T-cell (primary cell): Measurements from ENCODE around the gene TPSG1. TPM values are rescaled to one million over a fixed set of nuclear protein-coding genes. Genes with fewer than 3 reads are reported as not detected.
"Not testable (repeated sequence)": the region's sequence is repeated elsewhere in the genome, so short reads cannot be mapped to it uniquely, and the experiment has no call there.

Experiments used
- ATAC-seq, 4 experiments: fragments of 200-7000 bp in 3 of 4; fragments of 150-1000 bp in 1 of 4; cut with Tn5 transposase; replicated peaks in 1 of 4; 1 replicate in 3 of 4; 2 replicates in 1 of 4; pipeline ENCODE4 v1.10.0; 2021; ENCODE audit warnings: moderate library complexity in 3 of 4, mild to moderate bottlenecking in 2 of 4, moderate number of reproducible peaks in 1 of 4
- CTCF ChIA-PET, 2 donors: fragments of 300-600 bp; sonication (Branson Sonifier 250); formaldehyde crosslinking; loops; one replicate each; lab custom pipeline; 2022; ENCODE audit warnings: antibody characterized with exemption in 2 of 2; lab: Charles Lee
- POLR2A ChIA-PET, 2 donors: fragments of 300-600 bp; sonication (Branson Sonifier 250); formaldehyde crosslinking; loops; one replicate each; lab custom pipeline; 2022; ENCODE audit warnings: antibody characterized with exemption in 2 of 2; lab: Charles Lee
- DNase-seq, 35 experiments: peaks; one replicate each; pipeline versions ENCODE4 v3.0.0 to v3.0.0-alpha.2; 2013 to 2023
- H3K27ac ChIP-seq: one replicate; pipeline ENCODE4 v1.5.1; 2013; ENCODE audit warnings: low read length
- H3K27me3 ChIP-seq, 2 experiments: replicated peaks in 1 of 2; 1 replicate in 1 of 2; 2 replicates in 1 of 2; pipeline versions ENCODE4 v1.6.1 to v1.7.0; 2013; ENCODE audit warnings: low read length in 1 of 2, mixed read lengths in 1 of 2; ENCODE audit not compliant: control insufficient read depth in 2 of 2, insufficient read depth in 2 of 2; ENCODE audit errors: extremely low read depth in 1 of 2
- H3K36me3 ChIP-seq, 2 donors: 1 replicate in 1 of 2; 2 replicates in 1 of 2; pipeline versions ENCODE4 v1.6.1 to v1.7.0; 2013; ENCODE audit warnings: low read length in 1 of 2; ENCODE audit not compliant: control insufficient read depth in 2 of 2, insufficient read depth in 1 of 2; ENCODE audit errors: extremely low read depth in 1 of 2
- H3K4me1 ChIP-seq, 2 experiments: 1 replicate in 1 of 2; 2 replicates in 1 of 2; pipeline versions ENCODE4 v1.6.1 to v1.7.0; 2013; ENCODE audit warnings: low read length in 2 of 2, mixed read lengths in 1 of 2; ENCODE audit not compliant: insufficient read depth in 2 of 2, control insufficient read depth in 1 of 2; ENCODE audit errors: extremely low read depth in 1 of 2
- H3K4me3 ChIP-seq, 2 donors: 1 replicate in 1 of 2; 2 replicates in 1 of 2; pipeline versions ENCODE4 v1.5.1 to v1.7.0; 2013; ENCODE audit warnings: mild to moderate bottlenecking in 2 of 2, low read length in 1 of 2, moderate library complexity in 1 of 2; ENCODE audit not compliant: control insufficient read depth in 1 of 2; ENCODE audit errors: extremely low read depth in 1 of 2
- H3K9me3 ChIP-seq: 2 replicates; pipeline ENCODE4 v1.7.0; 2013
- H3K27ac Mint-ChIP-seq, 2 donors: one replicate each; pipeline ENCODE4 v1.8.0; 2020 to 2021; ENCODE audit warnings: mild to moderate bottlenecking in 2 of 2, mixed read lengths in 2 of 2
- H3K27me3 Mint-ChIP-seq, 2 donors: one replicate each; pipeline ENCODE4 v1.8.0; 2021 to 2022; ENCODE audit warnings: mixed read lengths in 2 of 2
- H3K36me3 Mint-ChIP-seq: one replicate; pipeline ENCODE4 v1.8.0; 2021; ENCODE audit warnings: mixed read lengths
- H3K4me1 Mint-ChIP-seq, 3 donors: one replicate each; pipeline ENCODE4 v1.8.0; 2020 to 2022; ENCODE audit warnings: mixed read lengths in 3 of 3, mild to moderate bottlenecking in 1 of 3
- H3K4me3 Mint-ChIP-seq, 3 donors: one replicate each; pipeline ENCODE4 v1.8.0; 2020 to 2022; ENCODE audit warnings: mild to moderate bottlenecking in 3 of 3, mixed read lengths in 3 of 3, moderate library complexity in 3 of 3
- H3K9me3 Mint-ChIP-seq, 3 donors: one replicate each; pipeline ENCODE4 v1.8.0; 2020 to 2022; ENCODE audit warnings: mixed read lengths in 3 of 3
- WGBS: methylation state at CpG from one replicate; pipeline ENCODE4 v1.1.5; 2013; ENCODE audit warnings: missing lambda C conversion rate; ENCODE audit not compliant: insufficient coverage; 5-methylcytosine and 5-hydroxymethylcytosine counted together
- total RNA-seq, 35 experiments: library from RNA in 6 of 35; stranded (reverse) in 6 of 35; fragments of 120-200 nt in 1 of 35; gene quantifications; one replicate each; pipeline versions ENCODE4 v1.2.1 to v1.2.4 and lab custom pipeline; 2013 to 2026

TPSG1 gene
- total RNA-seq, 5 donors from 2014 or later (not counting 1 experiment from before 2014, with no cell fraction given), result not detected

GRCh38 chr16:1257561-1258224, 32.6 kb upstream of the TPSG1 start:
- no peaks in the 10 kb centered on the region for H3K9me3 ChIP-seq
- DNase-seq, result peak in 1 of 35 experiments; percentile 39
- WGBS, result 78% methylated on average over 31 of the region's 34 CpGs
- no peak for ATAC-seq
- Mint-ChIP-seq H3K27ac (no peak overlapping the region), H3K4me1 (peaks cover 4 to 5% (median 5%) of the 10 kb centered on the region in 3 donors), H3K36me3 (no peaks in the 10 kb centered on the region), H3K9me3 (no peaks in the 10 kb centered on the region), H3K27me3 (peaks cover 19 to 31% of the 10 kb centered on the region in 2 donors), H3K4me3 (no peak overlapping the region)
- H3K4me3 ChIP-seq, result no peak overlapping the region
- peaks cover 0 to 63% of the 10 kb centered on the region in 2 experiments for H3K27me3 ChIP-seq
- no peaks in the 10 kb centered on the region for H3K36me3 ChIP-seq
- H3K4me1 ChIP-seq, result peaks cover 0 to 10% of the 10 kb centered on the region in 2 experiments
- CTCF ChIA-PET, result no interaction called here
- POLR2A ChIA-PET, result no interaction called here
- no peak overlapping the region for H3K27ac ChIP-seq

- Histone ChIP-seq H3K27ac (no peak overlapping the region), H3K36me3 (no peaks in the 10 kb centered on the region), H3K27me3 (peaks cover 0 to 55% of the 10 kb centered on the region in 2 experiments), H3K4me3 (no peak overlapping the region), H3K9me3 (no peaks in the 10 kb centered on the region), H3K4me1 (peaks cover 0 to 10% of the 10 kb centered on the region in 2 experiments)
- Mint-ChIP-seq H3K9me3 (no peaks in the 10 kb centered on the region), H3K27ac (no peak overlapping the region), H3K4me3 (no peak overlapping the region), H3K27me3 (peaks cover 19 to 25% of the 10 kb centered on the region in 2 donors), H3K4me1 (peaks cover 4 to 5% (median 5%) of the 10 kb centered on the region in 3 donors), H3K36me3 (no peaks in the 10 kb centered on the region)
- POLR2A ChIA-PET, result no interaction called here
- 79% methylated on average over 15 of the region's 22 CpGs for WGBS
- DNase-seq, result no peak
- CTCF ChIA-PET, result no interaction called here
- no peak for ATAC-seq
Measured at GRCh38 chr16:1256874-1257322, 31.8 kb upstream of the TPSG1 start.

DNA sequence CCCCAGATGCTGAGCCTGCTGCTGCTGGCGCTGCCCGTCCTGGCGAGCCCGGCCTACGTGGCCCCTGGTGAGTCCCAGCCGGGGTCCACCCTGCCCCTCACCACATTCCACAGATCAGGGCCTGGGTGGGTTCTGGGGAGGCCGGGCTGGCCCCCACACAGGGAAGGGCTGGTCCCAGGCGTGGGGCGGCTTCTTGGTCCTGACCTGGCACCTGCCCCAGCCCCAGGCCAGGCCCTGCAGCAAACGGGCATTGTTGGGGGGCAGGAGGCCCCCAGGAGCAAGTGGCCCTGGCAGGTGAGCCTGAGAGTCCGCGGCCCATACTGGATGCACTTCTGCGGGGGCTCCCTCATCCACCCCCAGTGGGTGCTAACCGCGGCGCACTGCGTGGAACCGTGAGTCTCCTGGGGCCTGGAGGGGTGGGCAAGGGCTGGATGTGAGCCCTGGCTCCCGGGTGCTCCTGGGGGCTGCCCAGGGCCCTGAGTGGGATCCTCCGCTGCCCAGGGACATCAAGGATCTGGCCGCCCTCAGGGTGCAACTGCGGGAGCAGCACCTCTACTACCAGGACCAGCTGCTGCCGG, 31.3 kb upstream of the TPSG1 start:
- CTCF ChIA-PET, H3K4me3 ChIP-seq, H3K27ac Mint-ChIP-seq, H3K9me3 ChIP-seq, H3K36me3 ChIP-seq, H3K4me3 Mint-ChIP-seq, DNase-seq, H3K36me3 Mint-ChIP-seq, H3K4me1 Mint-ChIP-seq, H3K27ac ChIP-seq, H3K9me3 Mint-ChIP-seq, ATAC-seq, POLR2A ChIA-PET: not testable (repeated sequence)
- H3K27me3 ChIP-seq, result peaks cover 0 to 50% of the 10 kb centered on the region in 2 experiments
- H3K4me1 ChIP-seq, result peaks cover 0 to 10% of the 10 kb centered on the region in 2 experiments
- 17% methylated on average over 1 of the region's 23 CpGs for WGBS
- H3K27me3 Mint-ChIP-seq, result peaks cover 19 to 22% of the 10 kb centered on the region in 2 donors

GRCh38 chr16:1255276-1256122, 30.4 kb upstream of the TPSG1 start, which contains the start of gene TPSD1:
TSS of gene TPSD1 (plus strand) at chr16:1256069. CDS start at chr16:1256281, 212 bp downstream.
- H3K4me1 Mint-ChIP-seq, ATAC-seq, H3K9me3 Mint-ChIP-seq, H3K4me3 Mint-ChIP-seq, DNase-seq, POLR2A ChIA-PET, H3K27ac ChIP-seq, H3K9me3 ChIP-seq, H3K36me3 Mint-ChIP-seq, H3K4me3 ChIP-seq, H3K27ac Mint-ChIP-seq, H3K36me3 ChIP-seq: not testable (repeated sequence)
- Histone ChIP-seq H3K27me3 (peaks cover 0 to 41% of the 10 kb centered on the region in 2 experiments), H3K4me1 (peaks cover 0 to 10% of the 10 kb centered on the region in 2 experiments)
- CTCF ChIA-PET, result interaction anchor here in 1 of 2 donors (0.7 kb wide), 1 partner anchor 98 kb away, joined by 3 read pairs; no protein-coding TSS in a partner anchor
- 68% methylated on average over 13 of the region's 26 CpGs for WGBS
- peaks cover 17 to 18% of the 10 kb centered on the region in 2 donors for H3K27me3 Mint-ChIP-seq

GRCh38 chr16:1254821-1255220, 29.8 kb upstream of the TPSG1 start:
- H3K36me3 ChIP-seq, H3K4me3 Mint-ChIP-seq, ATAC-seq, H3K36me3 Mint-ChIP-seq, H3K4me3 ChIP-seq, H3K27ac ChIP-seq, H3K9me3 ChIP-seq, H3K9me3 Mint-ChIP-seq, POLR2A ChIA-PET, H3K4me1 Mint-ChIP-seq, DNase-seq, H3K27ac Mint-ChIP-seq: not testable (repeated sequence)
- WGBS, result 73% methylated on average over 3 of the region's 3 CpGs
- H3K27me3 Mint-ChIP-seq, result peaks cover 12 to 15% of the 10 kb centered on the region in 2 donors
- peaks cover 0 to 34% of the 10 kb centered on the region in 2 experiments for H3K27me3 ChIP-seq
- CTCF ChIA-PET, result interaction anchor here in 1 of 2 donors (0.7 kb wide), 1 partner anchor 99 kb away, joined by 3 read pairs; no protein-coding TSS in a partner anchor
- peaks cover 0 to 10% of the 10 kb centered on the region in 2 experiments for H3K4me1 ChIP-seq

GRCh38 chr16:1253701-1254364, 28.8 kb upstream of the TPSG1 start:
- H3K27ac ChIP-seq, H3K9me3 Mint-ChIP-seq, H3K4me3 Mint-ChIP-seq, H3K27ac Mint-ChIP-seq, H3K36me3 Mint-ChIP-seq, H3K36me3 ChIP-seq, CTCF ChIA-PET, H3K4me1 ChIP-seq, H3K9me3 ChIP-seq, H3K4me3 ChIP-seq, H3K4me1 Mint-ChIP-seq, POLR2A ChIA-PET, DNase-seq: not testable (repeated sequence)
- WGBS, result no CpG with 5 or more reads among the region's 47 CpGs
- ATAC-seq, result peak in 1 of 4 experiments; percentile 52
- peaks cover 0 to 25% of the 10 kb centered on the region in 2 experiments for H3K27me3 ChIP-seq
- H3K27me3 Mint-ChIP-seq, result peaks cover 8 to 11% of the 10 kb centered on the region in 2 donors
